Measurements from ENCODE around the gene KCNQ1OT1.

The KCNQ1OT1 gene

DNA sequence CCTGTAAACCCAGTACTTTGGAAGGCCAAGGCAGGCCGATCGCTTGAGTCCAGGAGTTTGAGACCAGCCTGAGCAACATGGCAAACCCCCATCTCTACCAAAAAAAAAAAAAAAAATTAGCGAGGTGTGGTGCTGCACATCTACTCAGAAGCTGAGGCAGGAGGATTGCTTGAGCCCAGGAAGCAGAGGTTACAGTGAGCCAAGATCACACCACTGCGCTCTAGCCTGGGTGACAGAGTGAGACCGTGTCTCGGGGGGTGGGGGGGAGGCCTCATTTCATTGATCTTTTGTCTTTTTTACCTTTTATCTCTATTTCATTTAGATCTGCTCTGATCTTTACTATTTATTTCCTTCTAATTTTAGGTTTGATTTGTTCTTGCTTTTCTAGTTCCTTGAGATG, 51.8 kb downstream of the KCNQ1OT1 start:
- Histone ChIP-seq H3K36me3 (no peaks in the 10 kb centered on the region), H3K4me1 (ENCODE audit: control insufficient read depth in 1 of 2, insufficient read depth in 1 of 2, low read depth in 1 of 2, low read length in 1 of 2) (no peaks in the 10 kb centered on the region), H3K27ac (no peak overlapping the region), H3K4me3 (ENCODE audit: low read depth in 1 of 2, low read length in 1 of 2) (no peak overlapping the region), H3K9me3 (peaks cover 13% of the 10 kb centered on the region), H3K27me3 (no peaks in the 10 kb centered on the region)
- TF ChIP-seq, protein P1, sequence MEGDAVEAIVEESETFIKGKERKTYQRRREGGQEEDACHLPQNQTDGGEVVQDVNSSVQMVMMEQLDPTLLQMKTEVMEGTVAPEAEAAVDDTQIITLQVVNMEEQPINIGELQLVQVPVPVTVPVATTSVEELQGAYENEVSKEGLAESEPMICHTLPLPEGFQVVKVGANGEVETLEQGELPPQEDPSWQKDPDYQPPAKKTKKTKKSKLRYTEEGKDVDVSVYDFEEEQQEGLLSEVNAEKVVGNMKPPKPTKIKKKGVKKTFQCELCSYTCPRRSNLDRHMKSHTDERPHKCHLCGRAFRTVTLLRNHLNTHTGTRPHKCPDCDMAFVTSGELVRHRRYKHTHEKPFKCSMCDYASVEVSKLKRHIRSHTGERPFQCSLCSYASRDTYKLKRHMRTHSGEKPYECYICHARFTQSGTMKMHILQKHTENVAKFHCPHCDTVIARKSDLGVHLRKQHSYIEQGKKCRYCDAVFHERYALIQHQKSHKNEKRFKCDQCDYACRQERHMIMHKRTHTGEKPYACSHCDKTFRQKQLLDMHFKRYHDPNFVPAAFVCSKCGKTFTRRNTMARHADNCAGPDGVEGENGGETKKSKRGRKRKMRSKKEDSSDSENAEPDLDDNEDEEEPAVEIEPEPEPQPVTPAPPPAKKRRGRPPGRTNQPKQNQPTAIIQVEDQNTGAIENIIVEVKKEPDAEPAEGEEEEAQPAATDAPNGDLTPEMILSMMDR (IDR thresholded peaks at IDR 0.05) = no peak

DNA sequence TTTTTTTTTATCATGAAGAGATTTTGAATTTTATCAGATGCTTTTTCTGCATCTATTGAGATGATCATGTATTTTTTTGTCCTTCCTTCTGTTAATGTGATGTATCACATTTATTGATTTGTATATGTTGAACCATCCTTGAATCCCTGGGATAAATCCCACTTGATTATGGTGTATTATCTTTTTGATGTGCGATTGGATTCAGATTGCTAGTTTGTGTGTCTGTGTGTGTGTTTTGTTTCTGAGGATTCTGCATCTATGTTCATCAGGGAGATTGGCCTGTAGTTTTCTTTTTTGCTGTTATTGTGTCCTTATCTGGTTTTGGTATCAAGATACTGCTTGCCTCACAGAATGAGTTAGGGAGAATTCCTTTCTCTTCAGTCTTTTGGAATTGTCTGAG, 52.6 kb downstream of the KCNQ1OT1 start:
- H3K4me3 ChIP-seq (ENCODE audit: low read depth in 1 of 2, low read length in 1 of 2) = no peak overlapping the region
- H3K27me3 ChIP-seq = no peaks in the 10 kb centered on the region
- TF ChIP-seq, protein P1 (IDR thresholded peaks at IDR 0.05) = no peak
- peaks cover 13% of the 10 kb centered on the region for H3K9me3 ChIP-seq
- no peaks in the 10 kb centered on the region for H3K4me1 ChIP-seq (ENCODE audit: control insufficient read depth in 1 of 2, insufficient read depth in 1 of 2, low read depth in 1 of 2, low read length in 1 of 2)
- H3K36me3 ChIP-seq = no peaks in the 10 kb centered on the region
- H3K27ac ChIP-seq = no peak overlapping the region

DNA sequence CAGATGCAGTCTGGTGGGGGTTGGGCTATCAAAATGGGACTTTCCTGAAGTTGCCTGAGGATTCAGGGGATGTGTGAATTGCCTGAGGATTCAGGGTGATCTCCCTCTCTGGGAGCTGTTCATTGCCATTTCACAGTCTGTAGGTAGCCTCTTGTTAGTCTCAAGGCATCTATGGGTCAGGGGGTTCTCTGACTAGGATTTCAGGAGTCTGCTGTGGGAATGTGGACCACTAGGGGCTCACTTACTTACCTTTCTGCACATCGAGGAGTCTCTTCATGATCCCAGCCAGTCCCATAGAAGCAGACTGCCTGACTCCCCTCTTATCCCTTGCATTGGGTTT, 54.0 kb downstream of the KCNQ1OT1 start:
- no peaks in the 10 kb centered on the region for H3K36me3 ChIP-seq
- H3K4me1 ChIP-seq (ENCODE audit: control insufficient read depth in 1 of 2, insufficient read depth in 1 of 2, low read depth in 1 of 2, low read length in 1 of 2) = no peaks in the 10 kb centered on the region
- H3K4me3 ChIP-seq (ENCODE audit: low read depth in 1 of 2, low read length in 1 of 2) = no peak overlapping the region
- peaks cover 13% of the 10 kb centered on the region for H3K9me3 ChIP-seq
- TF ChIP-seq, protein P1 (IDR thresholded peaks at IDR 0.05) = no peak
- no peak overlapping the region for H3K27ac ChIP-seq
- no peaks in the 10 kb centered on the region for H3K27me3 ChIP-seq

DNA sequence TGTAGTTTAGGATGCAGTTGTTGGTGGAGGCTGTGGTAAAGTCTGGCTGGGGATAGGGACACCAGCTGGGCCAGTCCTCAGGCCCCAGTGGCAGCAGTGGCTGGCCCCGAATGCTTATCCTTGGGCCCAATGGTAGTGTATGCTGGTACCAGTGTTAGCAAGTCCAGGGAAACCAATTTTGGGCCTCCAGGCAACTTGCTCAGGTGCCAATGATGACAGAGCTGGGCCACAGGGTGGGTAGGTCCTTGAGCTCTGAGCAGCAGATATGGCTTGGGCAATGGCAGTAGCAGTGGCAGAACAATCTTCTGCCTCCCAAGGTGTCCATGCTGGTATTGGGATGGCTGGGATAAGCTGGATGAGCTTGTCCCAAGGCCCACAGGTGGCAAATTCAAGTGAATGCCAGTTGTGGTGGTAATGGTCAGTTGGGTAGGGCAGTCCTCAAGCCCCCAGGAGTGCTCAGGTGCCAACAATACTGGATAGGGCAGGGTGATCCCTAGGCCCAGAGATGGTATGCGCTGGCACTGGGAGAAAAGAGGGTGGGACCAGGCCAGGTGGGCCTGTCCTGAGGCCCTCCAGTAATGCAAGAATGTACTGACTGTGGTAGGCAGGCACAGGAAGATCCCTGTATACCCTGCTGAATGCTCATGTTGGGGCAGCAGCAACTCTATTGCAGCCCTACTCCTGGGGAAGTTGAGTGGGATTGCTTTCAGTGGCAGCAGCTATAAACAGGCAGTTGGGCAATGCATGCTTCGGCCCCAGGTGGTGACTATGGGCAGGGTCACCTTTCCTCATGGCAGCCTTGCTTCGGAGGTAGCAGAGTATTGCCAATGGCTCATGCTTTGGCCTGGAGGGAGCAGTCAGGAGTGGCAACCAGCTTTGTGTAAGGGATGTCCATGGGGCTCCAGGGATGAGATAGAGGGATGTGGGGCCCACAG, 54.7 kb downstream of the KCNQ1OT1 start:
- no peaks in the 10 kb centered on the region for H3K27me3 ChIP-seq
- TF ChIP-seq, protein P1 (IDR thresholded peaks at IDR 0.05) = no peak
- H3K4me3 ChIP-seq (ENCODE audit: low read depth in 1 of 2, low read length in 1 of 2) = no peak overlapping the region
- H3K36me3 ChIP-seq = no peaks in the 10 kb centered on the region
- H3K27ac ChIP-seq = no peak overlapping the region
- no peaks in the 10 kb centered on the region for H3K4me1 ChIP-seq (ENCODE audit: control insufficient read depth in 1 of 2, insufficient read depth in 1 of 2, low read depth in 1 of 2, low read length in 1 of 2)
- peaks cover 13% of the 10 kb centered on the region for H3K9me3 ChIP-seq

DNA sequence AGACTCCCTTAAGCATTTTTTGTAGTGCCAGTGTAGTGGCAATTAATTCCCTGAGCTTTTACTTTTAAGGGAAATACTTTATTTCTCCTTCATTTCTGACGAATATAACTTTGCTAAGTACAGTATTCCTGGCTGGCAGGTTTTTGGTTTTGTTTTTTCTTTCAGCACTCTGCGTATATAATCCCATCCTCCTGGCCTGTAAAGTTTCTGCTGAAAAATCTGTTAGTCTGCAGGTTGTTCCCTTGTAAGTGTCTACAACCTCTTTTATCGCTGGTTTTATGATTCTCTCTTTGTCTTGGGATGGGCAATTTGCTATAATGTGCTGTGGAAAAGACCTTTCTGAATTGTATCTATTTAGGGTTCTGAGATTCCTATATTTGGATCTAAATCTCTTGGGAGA, 56.0 kb downstream of the KCNQ1OT1 start:
- TF ChIP-seq, protein P1 (IDR thresholded peaks at IDR 0.05) = no peak
- Histone ChIP-seq H3K4me3 (ENCODE audit: low read depth in 1 of 2, low read length in 1 of 2) (no peak overlapping the region), H3K36me3 (no peaks in the 10 kb centered on the region), H3K9me3 (peaks cover 6% of the 10 kb centered on the region), H3K27me3 (no peaks in the 10 kb centered on the region), H3K4me1 (ENCODE audit: control insufficient read depth in 1 of 2, insufficient read depth in 1 of 2, low read depth in 1 of 2, low read length in 1 of 2) (no peaks in the 10 kb centered on the region), H3K27ac (no peak overlapping the region)
